ENCODE results near the gene CYRIA. TPM values are rescaled to one million over a fixed set of nuclear protein-coding genes. Genes with fewer than 3 reads are reported as not detected.

The CYRIA gene
- total and polyA plus RNA-seq, 2 experiments from 2014 or later = 1.4 to 1.5 TPM

DNA sequence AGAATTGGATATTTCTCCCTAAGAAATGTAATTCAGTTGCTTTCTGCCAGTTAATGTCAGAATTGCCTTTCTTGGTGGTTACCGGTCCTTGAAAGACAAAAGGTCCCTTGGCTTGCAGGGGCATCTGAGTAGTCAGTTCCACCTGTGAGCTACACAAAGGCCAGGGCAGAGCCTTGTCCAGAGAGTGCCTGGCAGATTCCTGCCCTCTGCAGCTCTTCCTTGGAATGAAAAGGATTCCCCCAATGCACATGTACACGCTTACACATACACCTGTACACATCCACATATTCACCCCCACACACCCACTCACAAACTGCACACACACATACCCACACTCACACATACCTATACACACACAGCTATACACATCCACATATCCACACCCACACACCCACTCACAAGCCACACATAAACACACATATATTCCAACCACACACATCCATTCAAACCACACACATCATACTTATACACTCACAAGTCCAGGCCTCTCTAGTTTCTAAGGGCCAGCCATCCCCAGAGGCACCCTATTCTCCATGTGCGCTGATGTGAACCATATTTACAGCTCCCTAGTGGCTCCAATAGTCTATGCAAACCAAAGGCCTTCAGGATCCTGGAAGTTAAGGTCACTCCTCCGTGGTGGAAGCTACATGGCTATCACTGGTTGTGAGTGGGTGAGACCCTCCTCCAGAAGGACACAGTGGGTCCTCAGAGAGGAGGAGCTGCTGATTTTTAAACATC is 9.6 kb downstream of the CYRIA start:
- 98% methylated on average over 4 of the region's 4 CpGs for whole genome bisulfite sequencing (ENCODE audit: low lambda C conversion rate, missing lambda C conversion rate)
- Histone ChIP-seq H3K36me3 (replicated peaks; ENCODE audit: insufficient read depth, low read depth) (no peaks in the 10 kb centered on the region), H3K4me3 (no peak overlapping the region), H4K20me1 (ENCODE audit: insufficient read depth, poor library complexity, severe bottlenecking) (no peaks in the 10 kb centered on the region), H3K4me2 (no peak overlapping the region), H3K9me3 (ENCODE audit: low read depth) (no peaks in the 10 kb centered on the region), H3K9me2 (replicated peaks; ENCODE audit: insufficient read depth) (no peaks in the 10 kb centered on the region), H2AFZ (no peak overlapping the region), H3K4me1 (ENCODE audit: insufficient read depth) (peaks cover 21% of the 10 kb centered on the region), H3K27ac (no peak overlapping the region), H3K27me3 (no peaks in the 10 kb centered on the region), H3K79me2 (no peaks in the 10 kb centered on the region)
- TF ChIP-seq EZH2phosphoT487 (IDR thresholded peaks at IDR 0.05; ENCODE audit: low read depth, severe bottlenecking, unreplicated experiment) (no peak), EZH2 (IDR thresholded peaks at IDR 0.05; ENCODE audit: borderline replicate concordance) (no peak)
- TF ChIP-seq, protein P1, sequence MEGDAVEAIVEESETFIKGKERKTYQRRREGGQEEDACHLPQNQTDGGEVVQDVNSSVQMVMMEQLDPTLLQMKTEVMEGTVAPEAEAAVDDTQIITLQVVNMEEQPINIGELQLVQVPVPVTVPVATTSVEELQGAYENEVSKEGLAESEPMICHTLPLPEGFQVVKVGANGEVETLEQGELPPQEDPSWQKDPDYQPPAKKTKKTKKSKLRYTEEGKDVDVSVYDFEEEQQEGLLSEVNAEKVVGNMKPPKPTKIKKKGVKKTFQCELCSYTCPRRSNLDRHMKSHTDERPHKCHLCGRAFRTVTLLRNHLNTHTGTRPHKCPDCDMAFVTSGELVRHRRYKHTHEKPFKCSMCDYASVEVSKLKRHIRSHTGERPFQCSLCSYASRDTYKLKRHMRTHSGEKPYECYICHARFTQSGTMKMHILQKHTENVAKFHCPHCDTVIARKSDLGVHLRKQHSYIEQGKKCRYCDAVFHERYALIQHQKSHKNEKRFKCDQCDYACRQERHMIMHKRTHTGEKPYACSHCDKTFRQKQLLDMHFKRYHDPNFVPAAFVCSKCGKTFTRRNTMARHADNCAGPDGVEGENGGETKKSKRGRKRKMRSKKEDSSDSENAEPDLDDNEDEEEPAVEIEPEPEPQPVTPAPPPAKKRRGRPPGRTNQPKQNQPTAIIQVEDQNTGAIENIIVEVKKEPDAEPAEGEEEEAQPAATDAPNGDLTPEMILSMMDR (IDR thresholded peaks at IDR 0.05; ENCODE audit: poor library complexity) = no peak
- no peak for DNase-seq (ENCODE audit: low spot score)

DNA sequence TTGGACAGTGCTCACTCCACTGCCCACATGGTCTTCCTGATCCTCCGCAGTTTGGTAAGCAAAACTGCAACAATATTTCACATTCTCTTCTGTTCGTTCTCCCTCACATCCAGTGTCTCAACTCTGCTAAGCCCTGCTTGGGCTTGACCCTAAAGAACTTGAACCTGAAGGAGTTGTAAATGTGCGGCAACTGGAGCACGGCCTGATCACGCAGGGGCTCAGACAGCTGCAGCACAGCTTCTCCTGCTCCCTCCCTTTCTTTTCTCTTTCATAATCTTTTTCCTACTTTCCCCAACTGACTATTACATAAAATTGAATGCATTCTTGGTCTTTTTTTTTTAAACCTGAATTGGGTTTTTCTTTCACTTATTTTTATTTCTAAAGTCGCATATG is 10.2 kb downstream of the CYRIA start:
- no peak overlapping the region for H2AFZ ChIP-seq

DNA sequence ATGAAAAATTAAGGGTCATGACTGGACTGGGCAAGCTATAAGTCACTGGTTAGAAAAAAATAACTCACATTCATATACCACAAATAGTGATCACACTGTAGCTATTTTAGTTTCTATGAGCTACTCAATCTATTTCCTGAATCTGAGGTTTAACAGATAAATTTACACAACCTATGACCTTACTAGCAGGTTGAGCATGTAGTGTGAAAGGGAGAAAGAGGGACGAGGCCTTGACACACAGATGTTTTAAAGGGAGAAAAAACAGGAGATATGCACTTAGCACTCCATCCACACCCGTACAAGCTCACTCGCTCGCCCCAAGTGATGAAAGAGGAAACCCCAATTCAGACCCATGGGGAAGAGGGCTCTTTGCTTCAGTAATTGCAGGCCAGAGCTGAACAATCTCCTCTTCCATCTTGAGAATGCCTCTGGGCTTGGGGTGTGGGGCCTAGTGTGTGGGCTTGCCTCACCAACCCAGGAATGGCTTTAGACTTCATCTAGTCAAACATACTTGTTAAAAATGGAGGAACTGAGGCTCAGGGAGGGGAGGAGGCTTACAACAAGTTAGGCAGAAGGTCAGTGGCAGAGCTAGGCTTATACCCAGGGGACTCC is 10.7 kb downstream of the CYRIA start:
- DNase-seq (ENCODE audit: low spot score) = no peak
- Histone ChIP-seq H2AFZ (no peak overlapping the region), H3K4me1 (ENCODE audit: insufficient read depth) (peaks cover 28% of the 10 kb centered on the region), H3K9me2 (replicated peaks; ENCODE audit: insufficient read depth) (no peaks in the 10 kb centered on the region), H3K36me3 (replicated peaks; ENCODE audit: insufficient read depth, low read depth) (no peaks in the 10 kb centered on the region), H3K4me3 (no peak overlapping the region), H3K79me2 (no peaks in the 10 kb centered on the region), H4K20me1 (ENCODE audit: insufficient read depth, poor library complexity, severe bottlenecking) (no peaks in the 10 kb centered on the region), H3K27ac (no peak overlapping the region), H3K27me3 (no peaks in the 10 kb centered on the region), H3K9me3 (ENCODE audit: low read depth) (no peaks in the 10 kb centered on the region), H3K4me2 (no peak overlapping the region)
- WGBS (ENCODE audit: low lambda C conversion rate, missing lambda C conversion rate) = 93% methylated on average over 4 of the region's 4 CpGs
- TF ChIP-seq EZH2phosphoT487 (IDR thresholded peaks at IDR 0.05; ENCODE audit: low read depth, severe bottlenecking, unreplicated experiment) (no peak), EZH2 (IDR thresholded peaks at IDR 0.05; ENCODE audit: borderline replicate concordance) (no peak)
- TF ChIP-seq, protein P1 (IDR thresholded peaks at IDR 0.05; ENCODE audit: poor library complexity) = no peak

More for the DNA sequence above, 10.2 kb downstream of the CYRIA start:
- Histone ChIP-seq H3K36me3 (replicated peaks; ENCODE audit: insufficient read depth, low read depth) (no peaks in the 10 kb centered on the region), H3K4me1 (ENCODE audit: insufficient read depth) (peaks cover 25% of the 10 kb centered on the region), H3K4me2 (no peak overlapping the region), H3K27me3 (no peaks in the 10 kb centered on the region), H3K9me3 (ENCODE audit: low read depth) (no peaks in the 10 kb centered on the region), H3K4me3 (no peak overlapping the region), H4K20me1 (ENCODE audit: insufficient read depth, poor library complexity, severe bottlenecking) (no peaks in the 10 kb centered on the region), H3K79me2 (no peaks in the 10 kb centered on the region), H3K9me2 (replicated peaks; ENCODE audit: insufficient read depth) (no peaks in the 10 kb centered on the region), H3K27ac (no peak overlapping the region)
- DNase-seq (ENCODE audit: low spot score) = no peak
- WGBS (ENCODE audit: low lambda C conversion rate, missing lambda C conversion rate) = 90% methylated on average over 6 of the region's 6 CpGs
- TF ChIP-seq EZH2phosphoT487 (IDR thresholded peaks at IDR 0.05; ENCODE audit: low read depth, severe bottlenecking, unreplicated experiment) = no peak
- TF ChIP-seq, protein P1 (IDR thresholded peaks at IDR 0.05; ENCODE audit: poor library complexity) = no peak
- TF ChIP-seq EZH2 (IDR thresholded peaks at IDR 0.05; ENCODE audit: borderline replicate concordance) = no peak
